Colonic mucosa (tissue), 4 donors: Measurements from ENCODE around the gene CMTM5. TPM values are rescaled to one million over a fixed set of nuclear protein-coding genes. Genes with fewer than 3 reads are reported as not detected.

Source experiments
- DNase-seq: peaks from one replicate; pipeline ENCODE4 v3.0.0-alpha.2; 2020
- H3K27ac ChIP-seq: fragments of 200-600 bp; one replicate; pipeline ENCODE4 v1.8.0; 2021
- H3K27me3 ChIP-seq: fragments of 200-600 bp; one replicate; pipeline ENCODE4 v1.8.0; 2021
- H3K36me3 ChIP-seq: fragments of 200-600 bp; one replicate; pipeline ENCODE4 v1.8.0; 2021
- H3K4me1 ChIP-seq: fragments of 200-600 bp; one replicate; pipeline ENCODE4 v1.8.0; 2021; ENCODE audit warnings: mild to moderate bottlenecking
- H3K4me3 ChIP-seq: fragments of 200-600 bp; one replicate; pipeline ENCODE4 v1.8.0; 2021
- H3K9ac ChIP-seq, 2 donors: one replicate each; pipeline ENCODE4 v1.7.0; 2013; ENCODE audit warnings: control low read depth in 2 of 2, low read depth in 2 of 2, low read length in 2 of 2
- H3K9me3 ChIP-seq: fragments of 200-600 bp; one replicate; pipeline ENCODE4 v1.8.0; 2021
- intact Hi-C: fragments of 100-400 bp; cut with DNase I; formaldehyde crosslinking; loops from one replicate; pipeline ENCODE4 v1.14.1; 2022
- total RNA-seq, 2 donors: library from RNA; stranded (reverse); fragmentation: NEBNext Ultra II Directional in 1 of 2; extraction: Animal tissue kit (Norgen Biotek cat#: 25700) in 1 of 2; gene quantifications; one replicate each; pipeline ENCODE4 v1.2.1, GENCODE V29; 2021
- TF ChIP-seq, protein P1 (sequence below): fragments of 200-600 bp; IDR thresholded peaks from one replicate; pipeline ENCODE4 v1.8.0; 2022; ENCODE audit warnings: antibody characterized with exemption, mild to moderate bottlenecking
- donor health status: healthy.
- donor health status: DM: no; HTN: no; CAD: no.
- donor health status: DM: no; HTN: no; CAD: no.

The CMTM5 gene
- total RNA-seq, 2 donors from 2014 or later = 0.40 to 0.66 TPM

DNA sequence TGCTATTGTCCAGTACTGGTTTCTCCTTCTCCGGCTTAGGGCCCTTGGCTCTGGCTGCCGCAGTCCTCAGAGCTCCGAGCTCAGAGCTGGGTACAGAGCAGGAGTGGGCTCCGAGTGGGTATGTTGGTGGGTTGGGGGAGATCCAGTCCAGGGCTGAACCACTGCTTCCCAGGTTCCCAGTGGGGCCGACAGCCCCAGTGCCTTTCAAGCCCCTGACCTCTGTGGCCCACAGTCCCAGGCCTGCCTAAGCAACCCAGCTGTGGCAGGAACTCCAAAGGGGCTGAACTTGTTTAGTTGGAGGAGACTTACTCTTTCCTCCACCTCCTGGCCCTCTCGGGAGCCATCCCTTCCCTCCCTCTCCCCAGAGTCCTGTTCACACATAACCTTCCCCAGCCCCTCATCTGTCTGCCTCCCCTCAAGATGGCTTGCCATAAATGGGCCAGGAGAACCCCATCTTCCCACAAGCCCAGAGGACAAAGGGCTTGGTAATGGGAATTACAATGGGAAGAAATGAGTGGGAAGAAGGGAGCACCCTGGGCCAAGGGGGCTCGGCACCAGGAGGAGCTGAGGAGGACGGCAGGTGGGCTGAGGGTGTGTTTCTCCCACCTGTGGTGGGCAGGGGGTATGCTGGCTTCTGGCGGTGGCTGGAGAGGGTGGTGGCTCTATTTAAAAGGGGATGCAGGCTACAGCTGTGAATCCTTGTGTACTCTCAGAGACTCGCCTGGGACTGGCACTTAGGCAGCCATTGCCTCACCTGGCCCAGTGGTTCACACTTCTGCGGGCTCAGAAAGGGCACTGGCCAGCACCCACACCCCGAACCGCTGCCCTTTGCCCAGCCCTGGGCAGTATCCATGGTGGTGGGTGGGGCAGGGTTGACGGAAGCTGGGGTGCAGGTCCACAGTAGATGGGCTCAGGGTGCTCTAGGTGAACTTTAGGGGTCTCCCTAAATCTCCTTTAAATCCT lies 35.0 kb downstream of the CMTM5 start:
- TF ChIP-seq, protein P1, sequence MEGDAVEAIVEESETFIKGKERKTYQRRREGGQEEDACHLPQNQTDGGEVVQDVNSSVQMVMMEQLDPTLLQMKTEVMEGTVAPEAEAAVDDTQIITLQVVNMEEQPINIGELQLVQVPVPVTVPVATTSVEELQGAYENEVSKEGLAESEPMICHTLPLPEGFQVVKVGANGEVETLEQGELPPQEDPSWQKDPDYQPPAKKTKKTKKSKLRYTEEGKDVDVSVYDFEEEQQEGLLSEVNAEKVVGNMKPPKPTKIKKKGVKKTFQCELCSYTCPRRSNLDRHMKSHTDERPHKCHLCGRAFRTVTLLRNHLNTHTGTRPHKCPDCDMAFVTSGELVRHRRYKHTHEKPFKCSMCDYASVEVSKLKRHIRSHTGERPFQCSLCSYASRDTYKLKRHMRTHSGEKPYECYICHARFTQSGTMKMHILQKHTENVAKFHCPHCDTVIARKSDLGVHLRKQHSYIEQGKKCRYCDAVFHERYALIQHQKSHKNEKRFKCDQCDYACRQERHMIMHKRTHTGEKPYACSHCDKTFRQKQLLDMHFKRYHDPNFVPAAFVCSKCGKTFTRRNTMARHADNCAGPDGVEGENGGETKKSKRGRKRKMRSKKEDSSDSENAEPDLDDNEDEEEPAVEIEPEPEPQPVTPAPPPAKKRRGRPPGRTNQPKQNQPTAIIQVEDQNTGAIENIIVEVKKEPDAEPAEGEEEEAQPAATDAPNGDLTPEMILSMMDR = no peak
- no peak overlapping the region for H3K9ac ChIP-seq
- no peaks in the 10 kb centered on the region for H3K27me3 ChIP-seq
- H3K4me3 ChIP-seq = no peak overlapping the region
- H3K4me1 ChIP-seq = no peaks in the 10 kb centered on the region
- no peak for DNase-seq
- H3K36me3 ChIP-seq = no peaks in the 10 kb centered on the region
- intact Hi-C loops = no loop called here
- no peak overlapping the region for H3K27ac ChIP-seq
- no peaks in the 10 kb centered on the region for H3K9me3 ChIP-seq

DNA sequence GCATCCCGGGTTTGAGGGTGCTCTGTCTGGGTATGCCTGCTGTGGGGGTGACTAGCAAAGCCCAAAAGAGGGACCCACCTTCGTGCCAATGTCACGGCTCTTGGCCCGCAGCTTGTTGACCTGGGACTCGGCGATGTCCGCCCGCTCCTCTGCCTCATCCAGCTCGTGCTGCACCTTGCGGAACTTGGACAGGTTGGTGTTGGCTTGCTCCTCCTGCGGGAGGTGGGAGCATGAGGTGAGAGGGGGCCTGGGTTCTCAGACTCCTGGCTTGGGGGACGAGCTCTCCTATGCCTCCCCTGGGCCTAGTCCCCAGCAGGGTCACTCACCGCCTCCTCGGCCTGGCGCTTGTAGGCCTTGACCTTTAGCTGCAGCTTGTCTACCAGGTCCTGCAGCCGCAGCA lies 36.8 kb downstream of the CMTM5 start:
- TF ChIP-seq, protein P1 = no peak
- no peak for DNase-seq
- Histone ChIP-seq H3K27ac (no peak overlapping the region), H3K4me3 (no peak overlapping the region), H3K9ac (no peak overlapping the region), H3K27me3 (no peaks in the 10 kb centered on the region), H3K4me1 (no peaks in the 10 kb centered on the region), H3K36me3 (no peaks in the 10 kb centered on the region), H3K9me3 (no peaks in the 10 kb centered on the region)
- intact Hi-C loops = no loop called here

DNA sequence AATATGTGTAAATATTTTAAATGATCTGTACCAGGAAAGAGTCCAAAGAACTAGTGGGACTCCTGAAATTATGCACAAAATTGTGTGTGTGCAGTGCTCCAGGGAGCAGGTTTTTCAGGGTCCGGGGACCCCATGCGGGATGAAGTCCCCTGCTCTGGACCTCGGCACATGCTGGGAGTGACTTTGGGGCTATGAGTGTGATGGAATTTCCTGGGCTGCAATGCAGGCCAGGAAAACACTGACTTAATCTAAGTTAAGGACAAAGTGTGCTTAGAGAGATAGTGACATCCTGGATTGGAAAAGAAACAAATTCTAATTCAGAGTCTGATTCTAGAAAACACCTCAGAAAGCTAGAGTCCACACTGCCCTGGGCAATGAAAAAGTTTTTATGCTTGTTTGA lies 37.4 kb downstream of the CMTM5 start:
- no peak for DNase-seq
- Histone ChIP-seq H3K9ac (no peak overlapping the region), H3K27ac (no peak overlapping the region), H3K4me1 (no peaks in the 10 kb centered on the region), H3K9me3 (no peaks in the 10 kb centered on the region), H3K27me3 (no peaks in the 10 kb centered on the region), H3K36me3 (no peaks in the 10 kb centered on the region), H3K4me3 (no peak overlapping the region)
- intact Hi-C loops = no loop called here
- TF ChIP-seq, protein P1 = no peak

DNA sequence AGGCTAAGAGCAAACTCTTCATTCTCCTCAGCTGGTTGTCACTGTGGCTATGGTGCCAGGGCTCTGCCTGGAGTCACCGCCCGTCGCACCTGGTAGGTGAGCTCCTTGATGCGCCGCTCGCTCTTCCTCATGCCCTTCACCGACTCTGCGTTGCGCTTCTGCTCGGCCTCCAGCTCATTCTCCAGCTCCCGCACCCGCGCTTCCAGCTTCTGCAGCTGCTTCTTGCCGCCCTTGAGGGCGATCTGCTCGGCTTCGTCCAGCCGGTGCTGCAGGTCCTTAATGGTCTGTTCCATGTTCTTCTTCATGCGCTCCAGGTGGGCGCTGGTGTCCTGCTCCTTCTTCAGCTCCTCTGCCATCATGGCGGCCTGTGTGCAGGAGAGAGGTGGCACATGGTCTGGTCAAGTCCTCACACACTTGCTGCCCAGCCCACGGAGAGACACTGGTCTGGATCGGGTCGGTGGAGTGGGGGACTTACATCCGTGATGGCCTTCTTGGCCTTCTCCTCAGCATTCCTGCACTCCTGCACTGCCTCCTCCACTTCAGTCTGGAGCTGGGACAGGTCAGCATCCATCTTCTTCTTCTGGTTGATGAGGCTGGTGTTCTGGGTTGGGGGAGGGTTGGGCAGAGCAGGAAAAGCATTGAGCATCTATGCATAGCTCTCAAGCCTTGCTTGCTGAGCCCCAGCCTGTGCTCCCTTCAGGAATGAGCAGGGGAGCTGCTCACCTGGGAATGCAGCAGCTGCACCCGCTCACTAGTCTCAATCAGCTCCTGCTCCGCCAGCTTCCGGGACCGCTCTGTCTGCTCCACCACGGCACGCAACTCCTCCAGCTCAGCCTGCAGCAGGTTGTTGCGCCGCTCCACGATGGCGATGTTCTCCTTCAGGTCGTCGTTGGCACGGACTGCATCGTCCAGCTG lies 38.3 kb downstream of the CMTM5 start:
- H3K27ac ChIP-seq = no peak overlapping the region
- TF ChIP-seq, protein P1 = no peak
- H3K4me1 ChIP-seq = no peaks in the 10 kb centered on the region
- no peaks in the 10 kb centered on the region for H3K36me3 ChIP-seq
- intact Hi-C loops = no loop called here
- no peak overlapping the region for H3K4me3 ChIP-seq
- DNase-seq = no peak
- H3K9me3 ChIP-seq = no peaks in the 10 kb centered on the region
- no peak overlapping the region for H3K9ac ChIP-seq
- no peaks in the 10 kb centered on the region for H3K27me3 ChIP-seq
